HL-60 (cell line): Measurements from ENCODE around the gene KIAA0319L.

Experiments
- DNase-seq, 2 experiments: peaks; one replicate each; pipeline ENCODE4 v3.0.0-alpha.2; 2010 to 2020; ENCODE audit warnings: low read depth in 1 of 2, low spot score in 1 of 2
- H3K27ac ChIP-seq: fragments of 250-450 bp; sonication (Bioruptor Pico); replicated peaks from 2 replicates; pipeline ENCODE4 v1.5.1; 2020; ENCODE audit warnings: mild to moderate bottlenecking, moderate library complexity
- H3K27me3 ChIP-seq: fragments of 250-450 bp; sonication (Bioruptor Pico); 2 replicates; pipeline ENCODE4 v1.5.1; 2021; ENCODE audit warnings: mild to moderate bottlenecking, moderate library complexity; ENCODE audit not compliant: insufficient read depth, poor library complexity, severe bottlenecking
- H3K4me3 ChIP-seq: replicated peaks from 2 replicates; pipeline ENCODE4 v1.5.1; 2011; ENCODE audit warnings: mild to moderate bottlenecking, control low read depth, low read length; ENCODE audit not compliant: insufficient read depth
- GABPA ChIP-seq: IDR thresholded peaks from 2 replicates; pipeline ENCODE4 v1.6.1; 2012; ENCODE audit warnings: low read depth
- POLR2AphosphoS5 ChIP-seq: IDR thresholded peaks from 2 replicates; pipeline ENCODE4 v1.6.1; 2012; ENCODE audit warnings: low read depth
- SPI1 ChIP-seq: IDR thresholded peaks from 2 replicates; pipeline ENCODE4 v1.6.1; 2012; ENCODE audit warnings: low read depth, mild to moderate bottlenecking, borderline replicate concordance
- long read RNA-seq: library from polyadenylated mRNA; unstranded; transcript quantifications from one replicate; pipeline ENCODE4 v2.0.0, GENCODE V29; 2020
- TF ChIP-seq, protein P1 (sequence below): IDR thresholded peaks from 2 replicates; pipeline ENCODE4 v1.6.1; 2012; ENCODE audit warnings: low read depth; ENCODE audit not compliant: insufficient replicate concordance
- TF ChIP-seq, protein P2 (sequence below): IDR thresholded peaks from one replicate; pipeline ENCODE4 v1.5.1; 2011; ENCODE audit warnings: low read length, control low read depth, inconsistent platforms; ENCODE audit not compliant: insufficient read depth

KIAA0319L gene
- long read RNA-seq, full-length matches to known transcripts, result 88 of 233 reads
- long read RNA-seq, partial matches to known transcripts, result 67 of 233 reads
- long read RNA-seq, other reads (novel, unspliced or antisense), result 78 of 233 reads

DNA sequence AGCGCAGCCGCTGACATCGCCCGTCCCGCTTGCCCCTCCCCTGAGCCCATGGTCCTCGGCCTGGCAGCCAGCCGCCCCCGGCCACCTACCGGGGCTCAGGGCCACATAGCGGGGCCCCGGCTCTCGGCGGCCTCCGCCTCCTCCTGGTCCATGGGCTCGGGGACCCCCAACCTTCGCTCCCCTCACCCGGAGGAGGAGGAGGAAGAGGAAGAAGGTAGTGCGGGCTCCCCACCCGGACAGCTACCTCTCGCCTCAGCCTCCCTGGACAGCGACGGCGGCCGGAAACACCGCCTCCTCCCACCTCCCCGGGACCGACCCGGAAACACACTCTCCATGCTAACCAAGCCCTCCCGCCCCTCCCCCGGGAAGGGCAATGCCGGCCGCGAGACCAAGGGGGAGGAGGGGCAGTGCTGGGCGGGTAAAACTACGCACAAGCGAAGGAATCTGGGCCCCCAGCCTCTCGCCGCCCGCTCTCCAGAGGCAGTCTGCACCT lies at the start of gene KIAA0319L:
KIAA0319L (minus strand) TSS at position 286 of the 493 bp plus-strand sequence. CDS start 2,912 bp downstream, outside the sequence.
- H3K27me3 ChIP-seq, result no peaks in the 10 kb centered on the region
- TF ChIP-seq SPI1, result no peak
- peak; percentile 85 for TF ChIP-seq GABPA
- TF ChIP-seq, protein P1, sequence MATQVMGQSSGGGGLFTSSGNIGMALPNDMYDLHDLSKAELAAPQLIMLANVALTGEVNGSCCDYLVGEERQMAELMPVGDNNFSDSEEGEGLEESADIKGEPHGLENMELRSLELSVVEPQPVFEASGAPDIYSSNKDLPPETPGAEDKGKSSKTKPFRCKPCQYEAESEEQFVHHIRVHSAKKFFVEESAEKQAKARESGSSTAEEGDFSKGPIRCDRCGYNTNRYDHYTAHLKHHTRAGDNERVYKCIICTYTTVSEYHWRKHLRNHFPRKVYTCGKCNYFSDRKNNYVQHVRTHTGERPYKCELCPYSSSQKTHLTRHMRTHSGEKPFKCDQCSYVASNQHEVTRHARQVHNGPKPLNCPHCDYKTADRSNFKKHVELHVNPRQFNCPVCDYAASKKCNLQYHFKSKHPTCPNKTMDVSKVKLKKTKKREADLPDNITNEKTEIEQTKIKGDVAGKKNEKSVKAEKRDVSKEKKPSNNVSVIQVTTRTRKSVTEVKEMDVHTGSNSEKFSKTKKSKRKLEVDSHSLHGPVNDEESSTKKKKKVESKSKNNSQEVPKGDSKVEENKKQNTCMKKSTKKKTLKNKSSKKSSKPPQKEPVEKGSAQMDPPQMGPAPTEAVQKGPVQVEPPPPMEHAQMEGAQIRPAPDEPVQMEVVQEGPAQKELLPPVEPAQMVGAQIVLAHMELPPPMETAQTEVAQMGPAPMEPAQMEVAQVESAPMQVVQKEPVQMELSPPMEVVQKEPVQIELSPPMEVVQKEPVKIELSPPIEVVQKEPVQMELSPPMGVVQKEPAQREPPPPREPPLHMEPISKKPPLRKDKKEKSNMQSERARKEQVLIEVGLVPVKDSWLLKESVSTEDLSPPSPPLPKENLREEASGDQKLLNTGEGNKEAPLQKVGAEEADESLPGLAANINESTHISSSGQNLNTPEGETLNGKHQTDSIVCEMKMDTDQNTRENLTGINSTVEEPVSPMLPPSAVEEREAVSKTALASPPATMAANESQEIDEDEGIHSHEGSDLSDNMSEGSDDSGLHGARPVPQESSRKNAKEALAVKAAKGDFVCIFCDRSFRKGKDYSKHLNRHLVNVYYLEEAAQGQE, result peak; percentile 85
- TF ChIP-seq POLR2AphosphoS5, result peak; percentile 39
- H3K4me3 ChIP-seq, result peak within 1 kb of the TSS; percentile 93
- peak within 1 kb of the TSS; percentile 94 for H3K27ac ChIP-seq
- peak; percentile 72 to 89 for DNase-seq

DNA sequence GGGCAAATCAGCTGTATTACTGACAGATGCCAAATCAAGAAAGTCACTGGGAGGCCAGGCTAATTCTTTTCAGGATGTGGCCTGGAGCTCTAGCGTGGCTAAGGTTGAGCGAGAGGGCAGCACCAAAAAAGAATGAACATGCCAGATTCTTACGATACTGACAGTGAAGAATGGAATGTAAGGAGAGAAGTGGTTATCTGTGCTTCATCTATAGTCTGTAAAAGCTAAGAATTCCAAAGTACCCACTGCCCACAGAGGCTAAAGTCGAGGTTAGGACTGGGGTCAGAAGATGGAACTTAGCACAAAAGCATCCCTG lies 48.6 kb upstream of the KIAA0319L start:
- Histone ChIP-seq H3K27ac (no peak overlapping the region), H3K27me3 (no peaks in the 10 kb centered on the region), H3K4me3 (no peak overlapping the region)
- TF ChIP-seq SPI1 (no peak), POLR2AphosphoS5 (no peak), GABPA (no peak)
- TF ChIP-seq, protein P1, result no peak
- TF ChIP-seq, protein P2, sequence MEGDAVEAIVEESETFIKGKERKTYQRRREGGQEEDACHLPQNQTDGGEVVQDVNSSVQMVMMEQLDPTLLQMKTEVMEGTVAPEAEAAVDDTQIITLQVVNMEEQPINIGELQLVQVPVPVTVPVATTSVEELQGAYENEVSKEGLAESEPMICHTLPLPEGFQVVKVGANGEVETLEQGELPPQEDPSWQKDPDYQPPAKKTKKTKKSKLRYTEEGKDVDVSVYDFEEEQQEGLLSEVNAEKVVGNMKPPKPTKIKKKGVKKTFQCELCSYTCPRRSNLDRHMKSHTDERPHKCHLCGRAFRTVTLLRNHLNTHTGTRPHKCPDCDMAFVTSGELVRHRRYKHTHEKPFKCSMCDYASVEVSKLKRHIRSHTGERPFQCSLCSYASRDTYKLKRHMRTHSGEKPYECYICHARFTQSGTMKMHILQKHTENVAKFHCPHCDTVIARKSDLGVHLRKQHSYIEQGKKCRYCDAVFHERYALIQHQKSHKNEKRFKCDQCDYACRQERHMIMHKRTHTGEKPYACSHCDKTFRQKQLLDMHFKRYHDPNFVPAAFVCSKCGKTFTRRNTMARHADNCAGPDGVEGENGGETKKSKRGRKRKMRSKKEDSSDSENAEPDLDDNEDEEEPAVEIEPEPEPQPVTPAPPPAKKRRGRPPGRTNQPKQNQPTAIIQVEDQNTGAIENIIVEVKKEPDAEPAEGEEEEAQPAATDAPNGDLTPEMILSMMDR, result no peak
- no peak for DNase-seq

DNA sequence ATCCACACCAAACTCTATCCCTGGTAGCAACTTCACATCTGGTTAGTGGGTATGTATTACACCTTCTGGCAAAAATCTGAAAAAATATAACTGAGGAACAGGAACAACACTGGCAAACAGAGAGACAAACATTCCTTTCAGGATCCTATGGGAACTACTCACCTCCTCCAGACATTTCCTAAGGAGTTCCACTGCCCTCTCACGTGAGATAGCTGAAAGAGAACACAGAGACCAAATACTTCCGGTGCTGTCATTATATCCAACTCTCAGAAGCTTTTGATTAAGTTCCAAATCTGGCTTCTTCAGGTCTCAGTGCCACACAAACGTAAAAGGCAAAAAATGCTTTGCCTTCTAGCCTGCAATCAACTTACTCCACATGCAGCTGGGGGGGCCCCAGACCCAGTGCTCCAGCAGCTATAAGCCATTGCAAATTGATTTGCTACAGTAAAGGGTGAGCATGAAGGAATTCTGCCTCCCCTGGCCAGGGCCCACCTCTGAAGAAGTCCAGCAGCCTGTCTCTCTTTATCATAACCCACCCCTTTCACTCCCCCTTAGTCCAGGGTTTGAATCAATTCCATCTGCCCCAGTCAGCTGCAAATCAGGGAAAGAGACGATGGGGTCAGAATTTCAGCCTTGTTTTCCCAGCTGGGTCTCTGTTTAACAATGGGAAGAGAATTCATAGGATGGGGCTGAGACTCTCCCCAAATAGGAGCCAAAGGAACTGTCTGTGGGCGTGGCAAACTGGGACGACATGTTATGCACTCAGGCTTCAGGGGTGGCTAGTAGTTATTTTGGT lies 48.1 kb upstream of the KIAA0319L start:
- TF ChIP-seq GABPA (no peak), SPI1 (no peak), POLR2AphosphoS5 (no peak)
- TF ChIP-seq, protein P1, result no peak
- TF ChIP-seq, protein P2, result no peak
- Histone ChIP-seq H3K27me3 (no peaks in the 10 kb centered on the region), H3K4me3 (no peak overlapping the region), H3K27ac (no peak overlapping the region)
- no peak for DNase-seq
